Fibroblast of villous mesenchyme (primary cell): ENCODE measurements around the gene AKAP6. TPM values are rescaled to one million over a fixed set of nuclear protein-coding genes. Genes with fewer than 3 reads are reported as not detected.

Experiments
- DNase-seq: peaks from one replicate; pipeline ENCODE4 v3.0.0-alpha.2; 2010; ENCODE audit warnings: low read depth
- H3K4me3 ChIP-seq: 2 replicates; pipeline ENCODE4 v1.5.1; 2011; ENCODE audit warnings: low read depth, mild to moderate bottlenecking, low read length
- CTCF ChIP-seq: IDR thresholded peaks from 2 replicates; pipeline ENCODE4 v1.5.1; 2012; ENCODE audit warnings: low read depth, mild to moderate bottlenecking, low read length; ENCODE audit not compliant: insufficient read depth
- total RNA-seq: library from RNA; depleted of rRNA; stranded (reverse); fragments of >200 nt; gene quantifications from 2 replicates; pipeline ENCODE4 v1.2.3, GENCODE V29; 2012

Gene AKAP6
- total RNA-seq, 1 donor = 3.9 TPM

- H3K4me3 ChIP-seq = no peak overlapping the region
- peak; percentile 18 for DNase-seq
- no peak for TF ChIP-seq CTCF
Measured at GRCh38 chr14:32698831-32699230, 369.7 kb downstream of the AKAP6 start.

- H3K4me3 ChIP-seq = no peak overlapping the region
- TF ChIP-seq CTCF = no peak
- DNase-seq = no peak
Measured at GRCh38 chr14:32701475-32701874, 372.4 kb downstream of the AKAP6 start.

- TF ChIP-seq CTCF = no peak
- H3K4me3 ChIP-seq = no peak overlapping the region
- DNase-seq = no peak
Measured at GRCh38 chr14:32702088-32702487, 373.0 kb downstream of the AKAP6 start.

GRCh38 chr14:32702562-32702961 lies 373.5 kb downstream of the AKAP6 start:
- no peak for DNase-seq
- no peak overlapping the region for H3K4me3 ChIP-seq
- no peak for TF ChIP-seq CTCF

GRCh38 chr14:32703183-32703621 lies 374.1 kb downstream of the AKAP6 start:
- TF ChIP-seq CTCF = no peak
- no peak overlapping the region for H3K4me3 ChIP-seq
- DNase-seq = peak; percentile 19

GRCh38 chr14:32706721-32707519 lies 377.8 kb downstream of the AKAP6 start:
- DNase-seq = no peak
- no peak for TF ChIP-seq CTCF
- H3K4me3 ChIP-seq = no peak overlapping the region
